SK-N-SH treated with all-trans-retinoic acid at 6 μM for 48 hours (cell line): ENCODE measurements around the gene CHST8.

ENCODE experiments used
- ATAC-seq: fragments of 200-7000 bp; cut with Tn5 transposase; 3 replicates; pipeline ENCODE4 v1.9.1; 2020; ENCODE audit warnings: mild to moderate bottlenecking, moderate library complexity
- ARNTL ChIP-seq: fragments of 450-650 bp; formaldehyde crosslinking; IDR thresholded peaks from 2 replicates; pipeline ENCODE4 v1.5.0; 2020; ENCODE audit warnings: low read depth, mild to moderate bottlenecking, moderate library complexity, borderline replicate concordance
- BACH2 ChIP-seq: fragments of 250-450 bp; sonication (Bioruptor Pico); IDR thresholded peaks from 2 replicates; pipeline ENCODE4 v1.9.0; 2021; ENCODE audit warnings: mild to moderate bottlenecking, borderline replicate concordance
- CSDC2 ChIP-seq: fragments of 250-450 bp; sonication (Bioruptor Pico); IDR thresholded peaks from 2 replicates; pipeline ENCODE4 v1.5.0; 2020; ENCODE audit warnings: mild to moderate bottlenecking, moderate library complexity
- CSRNP3 ChIP-seq: fragments of 250-450 bp; sonication (Bioruptor Pico); IDR thresholded peaks from 2 replicates; pipeline ENCODE4 v1.5.1; 2021; ENCODE audit warnings: mild to moderate bottlenecking, moderate library complexity
- ESRRG ChIP-seq: fragments of 250-450 bp; sonication (Bioruptor Pico); IDR thresholded peaks from 2 replicates; pipeline ENCODE4 v1.6.1; 2021; ENCODE audit warnings: mild to moderate bottlenecking
- GLIS3 ChIP-seq: fragments of 250-450 bp; sonication (Bioruptor Pico); IDR thresholded peaks from 2 replicates; pipeline ENCODE4 v1.5.0; 2020; ENCODE audit warnings: mild to moderate bottlenecking, moderate library complexity
- ISL1 ChIP-seq: fragments of 250-450 bp; sonication (Bioruptor Pico); IDR thresholded peaks from 2 replicates; pipeline ENCODE4 v2.1.2; 2022; ENCODE audit warnings: mild to moderate bottlenecking, moderate library complexity
- OSR1 ChIP-seq: fragments of 250-450 bp; sonication (Bioruptor Pico); IDR thresholded peaks from 2 replicates; pipeline ENCODE4 v1.8.0; 2022; ENCODE audit warnings: moderate library complexity, mild to moderate bottlenecking, inconsistent platforms
- POU6F1 ChIP-seq: fragments of 250-450 bp; sonication (Bioruptor Pico); IDR thresholded peaks from 2 replicates; pipeline ENCODE4 v1.8.0; 2021; ENCODE audit warnings: low read depth, mild to moderate bottlenecking, moderate library complexity, borderline replicate concordance
- PPARA ChIP-seq: fragments of 250-450 bp; sonication (Bioruptor Pico); IDR thresholded peaks from 2 replicates; pipeline ENCODE4 v1.5.0; 2020; ENCODE audit warnings: mild to moderate bottlenecking, borderline replicate concordance
- SNAI2 ChIP-seq: fragments of 250-450 bp; sonication (Bioruptor Pico); IDR thresholded peaks from 2 replicates; pipeline ENCODE4 v1.5.0; 2020; ENCODE audit warnings: mild to moderate bottlenecking, moderate library complexity
- TCF4 ChIP-seq: fragments of 250-450 bp; sonication (Bioruptor Pico); IDR thresholded peaks from 2 replicates; pipeline ENCODE4 v1.8.0; 2021; ENCODE audit warnings: mild to moderate bottlenecking, moderate library complexity, borderline replicate concordance
- TOX ChIP-seq: fragments of 250-450 bp; sonication (Bioruptor Pico); IDR thresholded peaks from 2 replicates; pipeline ENCODE4 v1.8.0; 2021; ENCODE audit warnings: mild to moderate bottlenecking, moderate library complexity, borderline replicate concordance
- ZC3H10 ChIP-seq: fragments of 250-450 bp; sonication (Bioruptor Pico); IDR thresholded peaks from 2 replicates; pipeline ENCODE4 v1.5.1; 2021; ENCODE audit warnings: mild to moderate bottlenecking, moderate library complexity
- ZFP3 ChIP-seq: fragments of 250-450 bp; sonication (Bioruptor Pico); IDR thresholded peaks from 2 replicates; pipeline ENCODE4 v1.5.0; 2020; ENCODE audit warnings: mild to moderate bottlenecking, moderate library complexity
- ZFP30 ChIP-seq: fragments of 450-650 bp; formaldehyde crosslinking; IDR thresholded peaks from 2 replicates; pipeline ENCODE4 v1.5.0; 2022; ENCODE audit warnings: mild to moderate bottlenecking, moderate library complexity
- ZNF565 ChIP-seq: fragments of 450-650 bp; formaldehyde crosslinking; conservative IDR thresholded peaks from 2 replicates; pipeline ENCODE4 v1.5.0; 2020; ENCODE audit warnings: low read depth, mild to moderate bottlenecking, moderate library complexity
- ZNF70 ChIP-seq: fragments of 450-650 bp; formaldehyde crosslinking; IDR thresholded peaks from 2 replicates; pipeline ENCODE4 v1.5.0; 2020; ENCODE audit warnings: mild to moderate bottlenecking, moderate library complexity
- TF ChIP-seq, protein P1 (sequence below): fragments of 250-450 bp; sonication (Bioruptor Pico); IDR thresholded peaks from 2 replicates; pipeline ENCODE4 v1.5.0; 2020; ENCODE audit warnings: mild to moderate bottlenecking, moderate library complexity
- TF ChIP-seq, protein P2 (sequence below): fragments of 250-450 bp; sonication (Bioruptor Pico); IDR thresholded peaks from 2 replicates; pipeline ENCODE4 v1.8.0; 2020; ENCODE audit warnings: mild to moderate bottlenecking, moderate library complexity, borderline replicate concordance
- TF ChIP-seq, protein P3 (sequence below): fragments of 250-450 bp; sonication (Bioruptor Pico); IDR thresholded peaks from 2 replicates; pipeline ENCODE4 v1.5.1; 2020; ENCODE audit warnings: low read depth, mild to moderate bottlenecking, moderate library complexity

The CHST8 gene

DNA sequence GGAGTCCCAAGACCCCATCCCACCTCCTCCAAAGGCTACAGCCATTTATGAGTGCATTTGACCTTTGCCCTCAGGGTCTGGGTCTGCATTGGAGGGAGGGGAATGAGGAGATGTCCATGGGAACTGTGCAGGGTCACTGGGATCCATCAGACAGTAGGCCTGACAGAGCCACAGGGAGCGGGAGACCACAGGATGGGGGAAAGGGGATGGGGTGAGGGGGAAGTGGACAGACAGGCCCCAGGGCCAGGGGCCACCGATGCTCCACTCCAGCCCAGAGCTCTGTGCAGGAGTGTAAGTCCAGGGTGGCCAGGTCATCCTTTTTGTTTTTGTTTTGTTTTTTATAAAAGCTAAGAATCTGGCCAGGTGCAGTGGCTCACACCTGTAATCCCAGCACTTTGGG lies 82.5 kb downstream of the CHST8 start:
- no peak for TF ChIP-seq ZNF70
- TF ChIP-seq TOX (CRISPR knock-in tag), result no peak
- ATAC-seq, result no peak

DNA sequence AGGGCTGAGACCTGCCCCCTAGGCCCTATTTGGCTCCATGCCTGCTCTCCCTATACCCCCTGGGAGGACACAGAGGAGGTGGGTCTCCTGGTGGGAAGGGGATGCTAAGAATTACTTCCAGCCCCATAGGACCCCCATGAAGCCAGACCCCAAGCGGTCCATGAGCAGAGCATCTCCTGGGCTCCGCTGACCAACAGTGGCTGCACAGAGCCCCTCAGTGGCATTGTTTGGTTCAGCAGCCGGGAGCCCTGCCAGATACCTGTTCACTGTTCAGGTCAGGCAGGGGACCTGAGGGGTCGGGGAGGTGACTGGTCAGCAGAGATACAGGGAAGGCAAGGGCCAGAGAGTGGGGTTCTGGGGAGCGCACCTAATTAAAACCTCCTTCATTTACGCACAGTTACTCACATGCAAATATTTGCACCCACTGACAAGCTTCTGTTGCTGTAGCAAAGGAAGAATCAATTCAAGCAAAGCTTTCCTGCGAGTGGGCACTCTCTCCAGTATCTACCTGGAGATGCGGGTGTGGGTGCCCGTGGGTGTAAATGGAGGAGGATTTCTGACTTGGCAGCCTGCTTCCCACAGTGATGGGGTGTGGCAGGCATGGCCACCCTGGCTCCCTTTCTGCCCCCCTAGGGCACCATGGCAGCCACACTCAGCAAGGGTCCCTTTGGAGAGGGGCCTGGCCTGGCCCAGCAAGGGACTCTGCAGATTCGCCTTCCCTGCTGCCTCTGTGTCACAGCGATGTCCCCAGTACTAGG lies 83.5 kb downstream of the CHST8 start:
- no peak for TF ChIP-seq ZFP3
- no peak for TF ChIP-seq ZNF70
- no peak for TF ChIP-seq ZFP30 (CRISPR knock-in tag)
- no peak for TF ChIP-seq OSR1
- TF ChIP-seq, protein P1, sequence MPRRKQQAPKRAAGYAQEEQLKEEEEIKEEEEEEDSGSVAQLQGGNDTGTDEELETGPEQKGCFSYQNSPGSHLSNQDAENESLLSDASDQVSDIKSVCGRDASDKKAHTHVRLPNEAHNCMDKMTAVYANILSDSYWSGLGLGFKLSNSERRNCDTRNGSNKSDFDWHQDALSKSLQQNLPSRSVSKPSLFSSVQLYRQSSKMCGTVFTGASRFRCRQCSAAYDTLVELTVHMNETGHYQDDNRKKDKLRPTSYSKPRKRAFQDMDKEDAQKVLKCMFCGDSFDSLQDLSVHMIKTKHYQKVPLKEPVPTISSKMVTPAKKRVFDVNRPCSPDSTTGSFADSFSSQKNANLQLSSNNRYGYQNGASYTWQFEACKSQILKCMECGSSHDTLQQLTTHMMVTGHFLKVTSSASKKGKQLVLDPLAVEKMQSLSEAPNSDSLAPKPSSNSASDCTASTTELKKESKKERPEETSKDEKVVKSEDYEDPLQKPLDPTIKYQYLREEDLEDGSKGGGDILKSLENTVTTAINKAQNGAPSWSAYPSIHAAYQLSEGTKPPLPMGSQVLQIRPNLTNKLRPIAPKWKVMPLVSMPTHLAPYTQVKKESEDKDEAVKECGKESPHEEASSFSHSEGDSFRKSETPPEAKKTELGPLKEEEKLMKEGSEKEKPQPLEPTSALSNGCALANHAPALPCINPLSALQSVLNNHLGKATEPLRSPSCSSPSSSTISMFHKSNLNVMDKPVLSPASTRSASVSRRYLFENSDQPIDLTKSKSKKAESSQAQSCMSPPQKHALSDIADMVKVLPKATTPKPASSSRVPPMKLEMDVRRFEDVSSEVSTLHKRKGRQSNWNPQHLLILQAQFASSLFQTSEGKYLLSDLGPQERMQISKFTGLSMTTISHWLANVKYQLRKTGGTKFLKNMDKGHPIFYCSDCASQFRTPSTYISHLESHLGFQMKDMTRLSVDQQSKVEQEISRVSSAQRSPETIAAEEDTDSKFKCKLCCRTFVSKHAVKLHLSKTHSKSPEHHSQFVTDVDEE, result no peak
- TF ChIP-seq, protein P2, sequence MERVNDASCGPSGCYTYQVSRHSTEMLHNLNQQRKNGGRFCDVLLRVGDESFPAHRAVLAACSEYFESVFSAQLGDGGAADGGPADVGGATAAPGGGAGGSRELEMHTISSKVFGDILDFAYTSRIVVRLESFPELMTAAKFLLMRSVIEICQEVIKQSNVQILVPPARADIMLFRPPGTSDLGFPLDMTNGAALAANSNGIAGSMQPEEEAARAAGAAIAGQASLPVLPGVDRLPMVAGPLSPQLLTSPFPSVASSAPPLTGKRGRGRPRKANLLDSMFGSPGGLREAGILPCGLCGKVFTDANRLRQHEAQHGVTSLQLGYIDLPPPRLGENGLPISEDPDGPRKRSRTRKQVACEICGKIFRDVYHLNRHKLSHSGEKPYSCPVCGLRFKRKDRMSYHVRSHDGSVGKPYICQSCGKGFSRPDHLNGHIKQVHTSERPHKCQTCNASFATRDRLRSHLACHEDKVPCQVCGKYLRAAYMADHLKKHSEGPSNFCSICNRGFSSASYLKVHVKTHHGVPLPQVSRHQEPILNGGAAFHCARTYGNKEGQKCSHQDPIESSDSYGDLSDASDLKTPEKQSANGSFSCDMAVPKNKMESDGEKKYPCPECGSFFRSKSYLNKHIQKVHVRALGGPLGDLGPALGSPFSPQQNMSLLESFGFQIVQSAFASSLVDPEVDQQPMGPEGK (CRISPR knock-in tag), result no peak
- no peak for TF ChIP-seq TOX (CRISPR knock-in tag)
- TF ChIP-seq, protein P3, sequence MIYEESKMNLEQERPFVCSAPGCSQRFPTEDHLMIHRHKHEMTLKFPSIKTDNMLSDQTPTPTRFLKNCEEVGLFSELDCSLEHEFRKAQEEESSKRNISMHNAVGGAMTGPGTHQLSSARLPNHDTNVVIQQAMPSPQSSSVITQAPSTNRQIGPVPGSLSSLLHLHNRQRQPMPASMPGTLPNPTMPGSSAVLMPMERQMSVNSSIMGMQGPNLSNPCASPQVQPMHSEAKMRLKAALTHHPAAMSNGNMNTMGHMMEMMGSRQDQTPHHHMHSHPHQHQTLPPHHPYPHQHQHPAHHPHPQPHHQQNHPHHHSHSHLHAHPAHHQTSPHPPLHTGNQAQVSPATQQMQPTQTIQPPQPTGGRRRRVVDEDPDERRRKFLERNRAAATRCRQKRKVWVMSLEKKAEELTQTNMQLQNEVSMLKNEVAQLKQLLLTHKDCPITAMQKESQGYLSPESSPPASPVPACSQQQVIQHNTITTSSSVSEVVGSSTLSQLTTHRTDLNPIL, result no peak
- no peak for TF ChIP-seq GLIS3 (CRISPR knock-in tag)
- TF ChIP-seq SNAI2 (CRISPR knock-in tag), result no peak
- TF ChIP-seq ESRRG (CRISPR knock-in tag), result no peak
- no peak for TF ChIP-seq ZC3H10 (CRISPR knock-in tag)
- TF ChIP-seq TCF4 (CRISPR knock-in tag), result no peak
- no peak for TF ChIP-seq ISL1 (CRISPR knock-in tag)
- TF ChIP-seq CSDC2 (CRISPR knock-in tag), result no peak
- no peak for TF ChIP-seq PPARA
- no peak for TF ChIP-seq ZNF565 (CRISPR knock-in tag)
- no peak for ATAC-seq

DNA sequence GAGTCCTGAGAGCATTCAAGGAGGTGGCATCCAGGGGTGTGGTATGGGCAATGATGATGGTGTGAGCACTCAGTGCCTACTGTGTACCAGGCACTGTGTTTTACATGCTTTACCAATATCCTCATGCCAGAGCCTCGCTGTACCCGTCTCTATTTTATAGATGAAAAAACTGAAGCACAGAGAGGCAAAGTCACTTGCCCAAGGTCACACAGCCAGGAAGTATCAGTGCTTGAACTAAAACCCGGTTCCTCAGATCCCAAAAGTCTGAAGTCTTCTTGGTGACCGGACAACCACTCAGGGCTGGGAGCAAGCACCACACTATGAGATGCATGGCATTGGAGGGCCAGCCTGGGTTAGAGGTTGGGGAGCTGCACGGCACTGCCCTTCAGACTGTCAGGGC lies 84.1 kb downstream of the CHST8 start:
- no peak for ATAC-seq
- TF ChIP-seq, protein P2 (CRISPR knock-in tag), result no peak
- TF ChIP-seq BACH2, result no peak
- TF ChIP-seq, protein P3, result no peak
- TF ChIP-seq ZNF70, result no peak
- no peak for TF ChIP-seq ARNTL (CRISPR knock-in tag)
- TF ChIP-seq ZC3H10 (CRISPR knock-in tag), result no peak
- TF ChIP-seq, protein P1, result no peak
- no peak for TF ChIP-seq TOX (CRISPR knock-in tag)
- TF ChIP-seq OSR1, result no peak
- no peak for TF ChIP-seq POU6F1 (CRISPR knock-in tag)
- no peak for TF ChIP-seq PPARA
- TF ChIP-seq TCF4 (CRISPR knock-in tag), result no peak
- no peak for TF ChIP-seq ZFP30 (CRISPR knock-in tag)
- no peak for TF ChIP-seq ESRRG (CRISPR knock-in tag)
- no peak for TF ChIP-seq CSRNP3 (CRISPR knock-in tag)
- TF ChIP-seq SNAI2 (CRISPR knock-in tag), result no peak
